Hepatocyte (in vitro differentiated cells): ENCODE results near the gene HOXD3. TPM values are rescaled to one million over a fixed set of nuclear protein-coding genes. Genes with fewer than 3 reads are reported as not detected.

Experiments
- DNase-seq: peaks from one replicate; pipeline ENCODE4 v3.0.0-alpha.2; 2016; ENCODE audit warnings: low spot score
- H2AFZ ChIP-seq: fragments of 200-600 bp; sonication (generic); 2 replicates; pipeline ENCODE4 v1.6.0; 2016; ENCODE audit warnings: antibody characterized with exemption, mild to moderate bottlenecking
- H3K27ac ChIP-seq: fragments of 200-600 bp; sonication (generic); 2 replicates; pipeline ENCODE4 v1.5.1; 2016; ENCODE audit warnings: mild to moderate bottlenecking
- H3K27me3 ChIP-seq: fragments of 200-600 bp; sonication (generic); 2 replicates; pipeline ENCODE4 v1.6.1; 2016
- H3K36me3 ChIP-seq: fragments of 200-600 bp; sonication (generic); replicated peaks from 2 replicates; pipeline ENCODE4 v1.5.1; 2016; ENCODE audit warnings: low read depth; ENCODE audit not compliant: insufficient read depth
- H3K4me1 ChIP-seq: fragments of 200-600 bp; sonication (generic); 2 replicates; pipeline ENCODE4 v1.5.1; 2016; ENCODE audit warnings: mild to moderate bottlenecking, moderate library complexity; ENCODE audit not compliant: insufficient read depth
- H3K4me2 ChIP-seq: fragments of 200-600 bp; sonication (generic); 2 replicates; pipeline ENCODE4 v1.6.0; 2016
- H3K4me3 ChIP-seq: fragments of 200-600 bp; sonication (generic); 2 replicates; pipeline ENCODE4 v1.5.1; 2016; ENCODE audit warnings: mild to moderate bottlenecking
- H3K79me2 ChIP-seq: fragments of 200-600 bp; sonication (generic); 2 replicates; pipeline ENCODE4 v1.6.0; 2017; ENCODE audit warnings: mild to moderate bottlenecking
- H3K9me2 ChIP-seq: fragments of 200-600 bp; sonication (generic); replicated peaks from 2 replicates; pipeline ENCODE4 v1.6.0; 2017; ENCODE audit warnings: mild to moderate bottlenecking; ENCODE audit not compliant: insufficient read depth
- H3K9me3 ChIP-seq: fragments of 200-600 bp; sonication (generic); 2 replicates; pipeline ENCODE4 v1.5.1; 2016; ENCODE audit warnings: low read depth, mild to moderate bottlenecking
- H4K20me1 ChIP-seq: fragments of 200-600 bp; sonication (generic); 2 replicates; pipeline ENCODE4 v1.6.0; 2016; ENCODE audit warnings: mild to moderate bottlenecking; ENCODE audit not compliant: insufficient read depth, poor library complexity, severe bottlenecking
- CTCF ChIP-seq: fragments of 200-600 bp; sonication (generic); IDR thresholded peaks from 2 replicates; pipeline ENCODE4 v1.5.1; 2016; ENCODE audit warnings: antibody characterized with exemption, mild to moderate bottlenecking; ENCODE audit not compliant: poor library complexity
- EZH2 ChIP-seq: fragments of 200-600 bp; sonication (generic); IDR thresholded peaks from 2 replicates; pipeline ENCODE4 v1.6.1; 2016; ENCODE audit warnings: antibody characterized with exemption, mild to moderate bottlenecking, borderline replicate concordance
- EZH2phosphoT487 ChIP-seq: fragments of 200-600 bp; sonication (generic); IDR thresholded peaks from one replicate; pipeline ENCODE4 v1.6.1; 2018; ENCODE audit warnings: antibody characterized with exemption, mild to moderate bottlenecking, low read depth, moderate library complexity; ENCODE audit not compliant: unreplicated experiment, severe bottlenecking
- WGBS: methylation state at CpG from one replicate; pipeline ENCODE4 v1.1.6; 2016; ENCODE audit warnings: low lambda C conversion rate; ENCODE audit errors: missing lambda C conversion rate; 5-methylcytosine and 5-hydroxymethylcytosine counted together
- polyA plus RNA-seq: library from polyadenylated mRNA; unstranded; fragments of >200 nt; fragmentation: Nextera tagmentation; extraction: Ambion mirVana; gene quantifications from 2 replicates; pipeline ENCODE4 v1.2.1, GENCODE V29; 2016
- total RNA-seq: library from RNA; depleted of rRNA; stranded (reverse); fragments of >200 nt; gene quantifications from 2 replicates; pipeline ENCODE4 v1.2.3, GENCODE V29; 2014

The HOXD3 gene
- total and polyA plus RNA-seq, 2 experiments from 2014 or later = 0.13 TPM; not detected in 1

GRCh38 chr2:176121190-176122051 is 35.7 kb upstream of the HOXD3 start:
- Histone ChIP-seq H3K4me2 (peak overlapping the region; percentile 89), H3K4me3 (no peak overlapping the region), H4K20me1 (peaks cover 41% of the 10 kb centered on the region), H3K4me1 (peaks cover 13% of the 10 kb centered on the region), H3K27me3 (peaks cover 99% of the 10 kb centered on the region), H3K27ac (no peak overlapping the region), H3K36me3 (no peaks in the 10 kb centered on the region), H2AFZ (no peak overlapping the region), H3K79me2 (peaks cover 12% of the 10 kb centered on the region), H3K9me3 (no peaks in the 10 kb centered on the region), H3K9me2 (no peaks in the 10 kb centered on the region)
- peak; percentile 21 for TF ChIP-seq EZH2phosphoT487
- peak; percentile 62 for TF ChIP-seq EZH2
- no peak for TF ChIP-seq CTCF
- WGBS = 42% methylated on average over 52 of the region's 53 CpGs
- DNase-seq = no peak

- Histone ChIP-seq H3K4me2 (peak overlapping the region; percentile 89), H3K9me2 (no peaks in the 10 kb centered on the region), H3K36me3 (no peaks in the 10 kb centered on the region), H3K9me3 (no peaks in the 10 kb centered on the region), H3K4me1 (peaks cover 13% of the 10 kb centered on the region), H3K79me2 (peaks cover 7% of the 10 kb centered on the region), H3K27me3 (peaks cover 97% of the 10 kb centered on the region), H4K20me1 (peaks cover 36% of the 10 kb centered on the region), H3K4me3 (no peak overlapping the region), H2AFZ (peak overlapping the region; percentile 71), H3K27ac (no peak overlapping the region)
- WGBS = 10% methylated on average over 29 of the region's 47 CpGs
- no peak for TF ChIP-seq CTCF
- TF ChIP-seq EZH2 = peak; percentile 92
- no peak for DNase-seq
Measured at GRCh38 chr2:176122052-176122682, 34.9 kb upstream of the HOXD3 start.

- Histone ChIP-seq H3K4me3 (no peak within 1 kb of the TSS), H3K9me3 (no peaks in the 10 kb centered on the region), H2AFZ (peak within 1 kb of the TSS; percentile 71), H3K9me2 (no peaks in the 10 kb centered on the region), H3K4me2 (peak within 1 kb of the TSS; percentile 89), H3K36me3 (no peaks in the 10 kb centered on the region), H3K27me3 (peaks cover 96% of the 10 kb centered on the region), H3K4me1 (peaks cover 13% of the 10 kb centered on the region), H4K20me1 (peaks cover 32% of the 10 kb centered on the region), H3K79me2 (peaks cover 5% of the 10 kb centered on the region), H3K27ac (no peak within 1 kb of the TSS)
- TF ChIP-seq EZH2 = peak; percentile 65
- TF ChIP-seq EZH2phosphoT487 = peak; percentile 88
- TF ChIP-seq CTCF = no peak
- DNase-seq = no peak
- 3% methylated on average over 50 of the region's 84 CpGs for WGBS
Measured at GRCh38 chr2:176122683-176123410, 34.3 kb upstream of the HOXD3 start, which contains the start of gene HOXD9. TSS of gene HOXD9 (plus strand) at chr2:176122719. CDS start at chr2:176122769, 50 bp downstream.
